Activated CD4-positive, CD25-positive, alpha-beta regulatory T cell treated with anti-CD3 and anti-CD28 coated beads, Interleukin-2, amount 50 U/mL, for 72 hours (primary cell): Measurements from ENCODE around the gene SIX2.

Experiments used
- DNase-seq: peaks from one replicate; pipeline ENCODE4 v3.0.0; 2021

Gene SIX2

DNA sequence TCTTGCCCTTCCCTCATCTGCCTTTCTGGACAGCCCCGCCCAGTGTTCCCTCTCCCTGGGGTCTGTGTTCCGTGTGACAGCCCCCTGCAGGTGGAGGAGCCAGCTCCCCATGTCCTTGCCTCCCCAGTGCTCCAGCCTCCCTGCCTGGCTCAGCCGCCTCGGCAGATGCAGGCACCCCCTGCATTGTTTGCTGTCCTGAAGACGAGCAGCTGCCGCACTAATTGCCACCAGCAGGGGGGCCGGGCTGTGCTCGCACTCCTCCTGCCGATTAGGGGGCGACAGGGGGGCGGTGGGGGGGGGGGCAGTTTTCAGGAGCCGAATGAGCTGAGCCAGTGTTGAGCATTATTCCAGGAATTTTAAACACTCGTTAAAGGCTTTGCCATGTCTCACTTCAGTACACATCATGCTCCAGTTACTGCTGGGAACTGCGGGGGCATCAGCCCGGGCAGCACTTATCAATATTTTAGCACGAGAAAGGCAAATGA is 44.5 kb downstream of the SIX2 start:
- no peak for DNase-seq

- DNase-seq, result no peak
Observed at GRCh38 chr2:44962176-44962695, 47.0 kb downstream of the SIX2 start.

- no peak for DNase-seq
Observed at GRCh38 chr2:44960871-44961270, 48.4 kb downstream of the SIX2 start.

DNA sequence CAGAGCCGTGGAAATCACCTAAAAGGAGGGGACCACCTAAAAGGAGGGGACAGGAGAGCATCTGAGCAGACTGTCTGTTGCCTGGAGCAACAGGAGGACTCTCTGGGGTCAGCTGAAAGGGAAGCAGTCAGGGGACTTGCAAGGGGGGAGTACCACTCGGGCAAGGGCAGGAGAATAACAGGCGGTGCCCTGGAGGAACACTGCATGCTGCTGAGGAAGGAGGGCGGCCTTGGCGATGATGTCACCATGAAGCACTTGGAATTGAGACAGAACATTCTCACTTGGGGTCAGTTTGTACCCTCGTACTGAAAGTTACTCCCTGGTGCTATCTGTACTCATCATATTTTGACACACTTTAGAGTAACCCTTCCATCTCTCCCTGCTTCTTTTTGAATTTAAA is 49.4 kb downstream of the SIX2 start:
- DNase-seq, result no peak

GRCh38 chr2:44957656-44958327 is 51.5 kb downstream of the SIX2 start:
- DNase-seq, result no peak

DNA sequence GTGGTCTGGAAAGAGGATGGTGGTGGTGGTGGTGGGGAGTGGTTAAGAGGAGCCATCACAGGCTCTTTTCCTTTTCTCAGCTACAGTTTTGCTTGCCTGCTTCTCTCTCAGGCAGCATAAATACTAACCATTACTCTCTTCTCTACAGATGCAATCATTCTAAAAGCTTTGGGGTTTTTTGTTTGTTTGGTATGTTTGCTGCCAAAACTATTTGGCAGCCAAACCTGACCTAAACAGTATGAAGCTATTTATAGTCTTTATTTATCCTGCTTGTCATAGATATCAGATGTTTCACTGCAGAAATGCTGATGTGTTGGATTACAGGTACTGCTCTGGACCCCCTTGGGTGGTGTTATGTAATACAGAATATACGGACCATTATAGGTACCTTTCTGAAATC is 52.4 kb downstream of the SIX2 start:
- no peak for DNase-seq

- DNase-seq, result peak; percentile 83
Observed at GRCh38 chr2:44955593-44956392, 53.5 kb downstream of the SIX2 start.
